Measurements from ENCODE around the gene TRIM66. TPM values are rescaled to one million over a fixed set of nuclear protein-coding genes. Genes with fewer than 3 reads are reported as not detected.

TRIM66 gene
- total and polyA plus RNA-seq, 2 donors (not counting 3 experiments of a cell fraction or from before 2014, with no cell fraction given): 5.5 to 11.7 TPM

DNA sequence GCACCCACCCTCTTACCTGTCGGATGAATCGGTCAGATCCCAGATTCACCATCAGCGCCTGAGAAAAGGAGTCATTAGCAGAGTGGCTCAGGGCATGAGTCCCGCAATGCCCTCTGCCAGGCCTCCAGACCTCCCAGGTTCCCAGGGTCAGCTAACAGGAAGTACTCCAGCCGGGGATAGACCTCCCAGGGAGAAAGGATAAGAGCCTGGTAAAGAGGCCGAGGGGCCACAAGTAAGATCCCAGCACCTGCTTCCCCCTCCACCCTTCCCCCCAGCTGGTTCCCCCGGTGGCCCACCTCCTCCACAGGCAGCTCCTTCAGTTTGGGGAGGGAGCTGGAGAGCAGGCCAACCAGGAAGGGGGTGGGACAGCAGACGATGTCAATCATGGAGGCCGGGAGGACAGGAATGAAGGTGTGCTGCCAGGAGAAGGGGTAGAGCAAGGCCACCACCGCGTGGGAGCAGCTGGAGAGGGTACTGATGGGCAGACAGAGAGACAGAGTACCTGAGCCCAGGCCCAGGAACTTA is 16.5 kb upstream of the TRIM66 start:
- H3K4me1 ChIP-seq (ENCODE audit: control insufficient read depth, extremely low read depth, insufficient read depth, low read length): peaks cover 11% of the 10 kb centered on the region
- BruUV-seq (replicated peaks): no TSS peak
- no peak for TF ChIP-seq MYC (IDR thresholded peaks at IDR 0.05; ENCODE audit: low read depth, low read length)
- H3K9me3 ChIP-seq (replicated peaks; ENCODE audit: control insufficient read depth, insufficient read depth, low read length): no peaks in the 10 kb centered on the region
- DNase-seq (ENCODE audit: low read depth, low spot score) (no peak), FAIRE-seq (no peak)
- H3K4me2 ChIP-seq (ENCODE audit: insufficient read depth, low read length): no peak overlapping the region
- H3K4me3 ChIP-seq (replicated peaks in 1 of 3; ENCODE audit: insufficient read depth in 1 of 3, low read depth in 1 of 3, low read length in 3 of 3): no peak overlapping the region
- no peaks in the 10 kb centered on the region for H4K20me1 ChIP-seq (replicated peaks; ENCODE audit: control insufficient read depth, extremely low read depth, insufficient read depth, low read length)
- no peaks in the 10 kb centered on the region for H3K79me2 ChIP-seq (ENCODE audit: control insufficient read depth, insufficient read depth, low read length)
- CTCF ChIA-PET: interaction anchor here (1.1 to 1.7 kb wide), 2 partner anchors 16 to 70 kb away, joined by 4 to 7 read pairs; no protein-coding TSS in a partner anchor
- no peak overlapping the region for H3K27ac ChIP-seq (ENCODE audit: insufficient read depth, low read depth, low read length)
- dilution Hi-C loops (cut with MboI; ENCODE audit: extremely low pct_ligation_motif_present, low sequenced_read_pairs) (no loop called here), intact Hi-C loops (cut with micrococcal nuclease) (no loop called here)
- no peak overlapping the region for H3K9ac ChIP-seq (replicated peaks; ENCODE audit: extremely low read depth, insufficient read depth, low read length)
- POLR2A ChIA-PET: interaction anchor here (0.6 to 1.2 kb wide), 2 partner anchors 16 to 259 kb away, joined by 4 to 5 read pairs; partner anchors contain the start of genes RPL27A and TRIM66
- H3K27me3 ChIP-seq (ENCODE audit: control insufficient read depth in 2 of 2, insufficient read depth in 2 of 2, low read length in 2 of 2): no peaks in the 10 kb centered on the region
- peaks cover under 1 to 3% of the 10 kb centered on the region in 2 experiments for H3K36me3 ChIP-seq (ENCODE audit: control insufficient read depth in 2 of 2, extremely low read depth in 1 of 2, insufficient read depth in 2 of 2, low read length in 2 of 2)
- no peak overlapping the region for H2AFZ ChIP-seq (ENCODE audit: low read depth, low read length)
- no peaks in the 10 kb centered on the region for H3K9me1 ChIP-seq (replicated peaks; ENCODE audit: control insufficient read depth, extremely low read depth, insufficient read depth, low read length)

DNA sequence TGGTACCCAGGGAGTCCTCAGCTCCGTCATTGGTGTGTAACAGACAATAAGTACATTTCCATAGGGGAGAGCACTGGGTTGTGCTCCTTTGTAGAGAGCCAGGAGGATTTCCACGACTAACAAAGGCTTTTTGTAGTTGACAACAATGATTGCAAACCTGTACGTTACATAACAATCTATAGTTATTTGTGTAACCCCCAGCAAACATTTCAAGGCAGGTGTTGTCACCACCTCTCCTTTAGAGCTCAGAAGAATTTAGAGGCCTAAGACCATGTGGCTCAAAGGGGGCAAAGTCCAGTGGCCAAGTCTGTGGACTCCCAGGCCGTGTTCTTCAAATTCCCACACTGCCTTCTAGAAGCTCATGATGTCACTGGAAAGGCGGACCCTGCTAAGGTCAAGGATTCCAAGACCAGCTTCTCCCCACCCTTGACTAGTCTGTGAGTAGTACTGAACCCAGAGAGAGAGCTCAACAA is 15.9 kb upstream of the TRIM66 start:
- no peaks in the 10 kb centered on the region for H3K9me3 ChIP-seq (replicated peaks; ENCODE audit: control insufficient read depth, insufficient read depth, low read length)
- dilution Hi-C loops (cut with MboI; ENCODE audit: extremely low pct_ligation_motif_present, low sequenced_read_pairs) (no loop called here), intact Hi-C loops (cut with micrococcal nuclease) (no loop called here)
- H2AFZ ChIP-seq (ENCODE audit: low read depth, low read length): no peak overlapping the region
- no peak overlapping the region for H3K9ac ChIP-seq (replicated peaks; ENCODE audit: extremely low read depth, insufficient read depth, low read length)
- BruUV-seq (replicated peaks): no TSS peak
- no peaks in the 10 kb centered on the region for H3K9me1 ChIP-seq (replicated peaks; ENCODE audit: control insufficient read depth, extremely low read depth, insufficient read depth, low read length)
- ChIA-PET CTCF (interaction anchor here (1.7 to 1.8 kb wide), 2 partner anchors 9 to 16 kb away, joined by 7 read pairs; no protein-coding TSS in a partner anchor), POLR2A (no interaction called here)
- no peak overlapping the region for H3K27ac ChIP-seq (ENCODE audit: insufficient read depth, low read depth, low read length)
- peaks cover 2 to 5% of the 10 kb centered on the region in 2 experiments for H3K36me3 ChIP-seq (ENCODE audit: control insufficient read depth in 2 of 2, extremely low read depth in 1 of 2, insufficient read depth in 2 of 2, low read length in 2 of 2)
- H3K4me2 ChIP-seq (ENCODE audit: insufficient read depth, low read length): no peak overlapping the region
- DNase-seq (ENCODE audit: low read depth, low spot score) (no peak), FAIRE-seq (no peak)
- peaks cover 11% of the 10 kb centered on the region for H3K4me1 ChIP-seq (ENCODE audit: control insufficient read depth, extremely low read depth, insufficient read depth, low read length)
- TF ChIP-seq JUN (IDR thresholded peaks at IDR 0.05; ENCODE audit: borderline replicate concordance, insufficient read depth, insufficient read length, low read depth) (no peak), MYC (IDR thresholded peaks at IDR 0.05; ENCODE audit: low read depth, low read length) (no peak), GATA2 (IDR thresholded peaks at IDR 0.05; ENCODE audit: insufficient read depth, insufficient read length, low read depth, low read length) (no peak)
- TF ChIP-seq, protein P1, sequence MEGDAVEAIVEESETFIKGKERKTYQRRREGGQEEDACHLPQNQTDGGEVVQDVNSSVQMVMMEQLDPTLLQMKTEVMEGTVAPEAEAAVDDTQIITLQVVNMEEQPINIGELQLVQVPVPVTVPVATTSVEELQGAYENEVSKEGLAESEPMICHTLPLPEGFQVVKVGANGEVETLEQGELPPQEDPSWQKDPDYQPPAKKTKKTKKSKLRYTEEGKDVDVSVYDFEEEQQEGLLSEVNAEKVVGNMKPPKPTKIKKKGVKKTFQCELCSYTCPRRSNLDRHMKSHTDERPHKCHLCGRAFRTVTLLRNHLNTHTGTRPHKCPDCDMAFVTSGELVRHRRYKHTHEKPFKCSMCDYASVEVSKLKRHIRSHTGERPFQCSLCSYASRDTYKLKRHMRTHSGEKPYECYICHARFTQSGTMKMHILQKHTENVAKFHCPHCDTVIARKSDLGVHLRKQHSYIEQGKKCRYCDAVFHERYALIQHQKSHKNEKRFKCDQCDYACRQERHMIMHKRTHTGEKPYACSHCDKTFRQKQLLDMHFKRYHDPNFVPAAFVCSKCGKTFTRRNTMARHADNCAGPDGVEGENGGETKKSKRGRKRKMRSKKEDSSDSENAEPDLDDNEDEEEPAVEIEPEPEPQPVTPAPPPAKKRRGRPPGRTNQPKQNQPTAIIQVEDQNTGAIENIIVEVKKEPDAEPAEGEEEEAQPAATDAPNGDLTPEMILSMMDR (IDR thresholded peaks at IDR 0.05; ENCODE audit: extremely low read depth in 1 of 2, insufficient read depth in 1 of 2, low read depth in 1 of 2, low read length in 2 of 2): no peak
- TF ChIP-seq, protein P2, sequence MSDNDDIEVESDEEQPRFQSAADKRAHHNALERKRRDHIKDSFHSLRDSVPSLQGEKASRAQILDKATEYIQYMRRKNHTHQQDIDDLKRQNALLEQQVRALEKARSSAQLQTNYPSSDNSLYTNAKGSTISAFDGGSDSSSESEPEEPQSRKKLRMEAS (IDR thresholded peaks at IDR 0.05; ENCODE audit: insufficient read depth, insufficient read length): no peak
- no peaks in the 10 kb centered on the region for H3K27me3 ChIP-seq (ENCODE audit: control insufficient read depth in 2 of 2, insufficient read depth in 2 of 2, low read length in 2 of 2)
- H3K4me3 ChIP-seq (replicated peaks in 1 of 3; ENCODE audit: insufficient read depth in 1 of 3, low read depth in 1 of 3, low read length in 3 of 3): no peak overlapping the region
- no peaks in the 10 kb centered on the region for H3K79me2 ChIP-seq (ENCODE audit: control insufficient read depth, insufficient read depth, low read length)
- no peaks in the 10 kb centered on the region for H4K20me1 ChIP-seq (replicated peaks; ENCODE audit: control insufficient read depth, extremely low read depth, insufficient read depth, low read length)

Data from endothelial cell of umbilical vein (primary cell).